Esophagus (tissue), 2 donors: Measurements from ENCODE around the gene SMR3B. TPM values are rescaled to one million over a fixed set of nuclear protein-coding genes. Genes with fewer than 3 reads are reported as not detected.

Source experiments
- H3K27ac ChIP-seq, 2 donors: one replicate each; pipeline ENCODE4 v1.5.1; 2013; ENCODE audit warnings: low read depth in 2 of 2, mild to moderate bottlenecking in 2 of 2, inconsistent platforms in 1 of 2, low read length in 1 of 2, moderate library complexity in 1 of 2
- H3K27me3 ChIP-seq, 2 donors: one replicate each; pipeline ENCODE4 v1.6.1; 2013; ENCODE audit warnings: low read length in 2 of 2, control low read depth in 1 of 2, mild to moderate bottlenecking in 1 of 2; ENCODE audit not compliant: insufficient read depth in 2 of 2, control insufficient read depth in 1 of 2
- H3K36me3 ChIP-seq, 2 donors: one replicate each; pipeline ENCODE4 v1.6.1; 2013; ENCODE audit warnings: low read length in 1 of 2; ENCODE audit not compliant: control insufficient read depth in 2 of 2, insufficient read depth in 2 of 2
- H3K4me1 ChIP-seq, 2 donors: one replicate each; pipeline ENCODE4 v1.6.1; 2013; ENCODE audit warnings: low read length in 1 of 2; ENCODE audit not compliant: control insufficient read depth in 2 of 2, insufficient read depth in 2 of 2
- H3K4me3 ChIP-seq, 2 donors: one replicate each; pipeline ENCODE4 v1.5.1; 2013; ENCODE audit warnings: low read length in 2 of 2, mild to moderate bottlenecking in 2 of 2, low read depth in 1 of 2, moderate library complexity in 1 of 2
- H3K9me3 ChIP-seq, 2 donors: one replicate each; pipeline ENCODE4 v1.6.1; 2013; ENCODE audit warnings: mild to moderate bottlenecking in 2 of 2, low read depth in 1 of 2, low read length in 1 of 2, moderate library complexity in 1 of 2; ENCODE audit not compliant: control insufficient read depth in 2 of 2, insufficient read depth in 1 of 2
- WGBS, 2 donors: extraction: QIAGEN DNeasy Blood & Tissue Kit; methylation state at CpG; one replicate each; pipeline ENCODE4 v1.1.7; 2013; 5-methylcytosine and 5-hydroxymethylcytosine counted together
- polyA plus RNA-seq, 2 donors: library from polyadenylated mRNA; stranded (reverse); fragments of 200-250 nt; gene quantifications; one replicate each; pipeline ENCODE4 v1.2.3, GENCODE V29; 2013
- donor health status: healthy with polysubstance abuse.
- donor health status: Bipolar disorder and iron deficiency.

SMR3B gene
- polyA plus RNA-seq, 2 donors = not detected

DNA sequence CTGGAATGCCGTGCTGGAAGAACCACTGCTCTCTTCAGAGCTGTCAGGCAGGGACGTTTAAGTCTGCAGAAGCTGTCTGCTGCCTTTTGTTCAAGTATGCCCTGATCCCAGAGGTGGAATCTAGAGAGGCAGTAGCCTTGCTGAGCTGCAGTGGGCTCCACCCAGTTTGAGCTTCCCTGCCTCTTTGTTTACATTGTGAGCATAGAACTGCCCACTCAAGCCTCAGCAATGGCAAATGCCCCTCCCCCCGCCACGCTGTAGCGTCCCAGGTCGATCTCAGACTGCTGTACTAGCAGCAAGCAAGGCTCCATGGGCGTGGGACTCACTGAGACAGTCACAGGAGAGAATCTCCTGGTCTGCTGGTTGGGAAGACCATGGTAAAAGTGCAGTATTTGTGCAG is 54.3 kb downstream of the SMR3B start:
- 61 to 67% methylated on average over 7 of the region's 7 CpGs for WGBS, 2 donors
- no peak overlapping the region for H3K27ac ChIP-seq
- H3K4me1 ChIP-seq = no peaks in the 10 kb centered on the region
- no peaks in the 10 kb centered on the region for H3K27me3 ChIP-seq
- no peak overlapping the region for H3K4me3 ChIP-seq
- H3K36me3 ChIP-seq = no peaks in the 10 kb centered on the region
- no peaks in the 10 kb centered on the region for H3K9me3 ChIP-seq

Other genes with a start within 250 kb of the SMR3B start
- gene PRR27, start 228.9 kb upstream of the SMR3B start, polyA plus RNA-seq = not detected
- gene ODAM, start 187.4 kb upstream of the SMR3B start, polyA plus RNA-seq = under 1 TPM in 1 of 2 donors, not detected in 1; 0.08 TPM
- under 1 TPM; 0.29 to 0.75 TPM for gene FDCSP, start 157.0 kb upstream of the SMR3B start, polyA plus RNA-seq
- not detected for gene CSN3, start 140.5 kb upstream of the SMR3B start, polyA plus RNA-seq
- gene CABS1, start 48.1 kb upstream of the SMR3B start, polyA plus RNA-seq = not detected
- gene SMR3A, start 22.4 kb upstream of the SMR3B start, polyA plus RNA-seq = not detected
- gene OPRPN, start 14.8 kb downstream of the SMR3B start, polyA plus RNA-seq = not detected
- gene MUC7, start 89.1 kb downstream of the SMR3B start, polyA plus RNA-seq = not detected
- gene AMTN, start 135.4 kb downstream of the SMR3B start, polyA plus RNA-seq = under 1 TPM; 0.09 to 0.47 TPM
- not detected for gene AMBN, start 209.1 kb downstream of the SMR3B start, polyA plus RNA-seq
- gene ENAM, start 245.6 kb downstream of the SMR3B start, polyA plus RNA-seq = not detected